T-helper 2 cell treated with Interferon-gamma antibody and Interleukin-4, amounts not matched to agents 100 ng/mL and 5 ng/mL, for 36 hours (primary cell): Measurements from ENCODE around the gene RAC3. TPM values are rescaled to one million over a fixed set of nuclear protein-coding genes. Genes with fewer than 3 reads are reported as not detected.

Experiments
- intact Hi-C: fragments of 100-400 bp; cut with micrococcal nuclease; formaldehyde crosslinking; loops from one replicate; pipeline ENCODE4 v1.15.1; 2023
- total RNA-seq: library from RNA; stranded (reverse); gene quantifications from 2 replicates; pipeline ENCODE4 v1.2.3, GENCODE V29; 2022

RAC3 gene
- total RNA-seq, 1 donor from 2014 or later = 12.3 TPM

DNA sequence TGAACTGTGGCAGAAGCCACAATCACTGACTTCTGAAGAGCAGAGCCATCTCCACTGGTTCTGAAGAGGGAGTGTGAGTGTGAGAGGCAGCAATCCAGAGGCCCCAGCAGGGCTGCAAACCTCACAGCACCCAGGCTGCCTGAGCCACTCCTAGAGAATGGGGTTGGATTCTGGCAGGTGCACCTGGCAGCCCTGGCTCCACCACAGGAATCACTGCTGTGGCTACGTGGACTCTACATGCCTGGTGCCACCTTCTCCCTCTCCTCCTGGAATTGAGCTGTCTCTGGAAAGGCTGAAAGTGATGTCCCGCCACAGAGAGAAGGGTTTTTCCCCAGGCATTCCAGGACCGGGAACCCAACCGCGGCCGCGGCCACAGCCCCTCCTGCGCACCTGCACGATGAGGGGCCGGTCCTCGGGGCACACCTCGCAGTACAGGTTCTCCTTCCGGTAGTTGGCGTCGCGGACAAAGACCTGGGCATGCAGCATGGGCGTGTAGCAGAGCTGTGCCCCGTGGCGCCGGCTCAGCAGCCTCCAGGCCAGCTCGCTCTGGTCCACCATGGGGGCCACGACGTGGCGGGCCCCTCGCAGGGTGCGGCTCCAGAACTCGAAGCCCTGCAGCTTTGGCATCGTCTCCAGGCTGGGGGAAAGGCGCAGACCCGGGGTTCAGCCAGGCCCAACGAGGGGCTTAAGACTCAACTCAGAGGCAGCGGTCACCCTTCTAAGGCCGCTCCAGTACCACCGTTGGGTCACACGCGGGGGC, 33.1 kb downstream of the RAC3 start:
- intact Hi-C loops = no loop called here

DNA sequence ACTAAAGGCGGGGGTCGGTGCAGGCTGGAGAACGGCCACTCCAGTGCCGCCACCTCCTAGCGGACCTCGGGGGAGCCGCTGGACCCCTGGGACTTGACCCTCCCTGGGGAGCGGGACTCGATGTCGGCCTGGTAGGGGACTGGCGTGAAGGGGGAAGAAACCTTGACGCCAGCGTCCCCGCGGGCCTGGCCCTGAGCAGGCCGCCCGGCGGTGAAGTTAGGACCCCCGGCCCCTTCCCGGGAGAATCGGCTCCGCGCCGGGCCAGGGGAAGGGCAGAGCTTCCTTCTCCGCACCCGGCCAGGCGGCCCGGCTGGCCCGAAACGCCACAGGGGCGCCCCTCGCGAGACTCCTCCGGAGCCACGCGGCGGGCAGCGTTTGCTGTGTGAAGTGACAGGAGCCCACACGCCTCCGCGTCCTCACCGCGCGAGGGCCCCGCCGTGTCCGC, 33.7 kb downstream of the RAC3 start:
- intact Hi-C loops = no loop called here

DNA sequence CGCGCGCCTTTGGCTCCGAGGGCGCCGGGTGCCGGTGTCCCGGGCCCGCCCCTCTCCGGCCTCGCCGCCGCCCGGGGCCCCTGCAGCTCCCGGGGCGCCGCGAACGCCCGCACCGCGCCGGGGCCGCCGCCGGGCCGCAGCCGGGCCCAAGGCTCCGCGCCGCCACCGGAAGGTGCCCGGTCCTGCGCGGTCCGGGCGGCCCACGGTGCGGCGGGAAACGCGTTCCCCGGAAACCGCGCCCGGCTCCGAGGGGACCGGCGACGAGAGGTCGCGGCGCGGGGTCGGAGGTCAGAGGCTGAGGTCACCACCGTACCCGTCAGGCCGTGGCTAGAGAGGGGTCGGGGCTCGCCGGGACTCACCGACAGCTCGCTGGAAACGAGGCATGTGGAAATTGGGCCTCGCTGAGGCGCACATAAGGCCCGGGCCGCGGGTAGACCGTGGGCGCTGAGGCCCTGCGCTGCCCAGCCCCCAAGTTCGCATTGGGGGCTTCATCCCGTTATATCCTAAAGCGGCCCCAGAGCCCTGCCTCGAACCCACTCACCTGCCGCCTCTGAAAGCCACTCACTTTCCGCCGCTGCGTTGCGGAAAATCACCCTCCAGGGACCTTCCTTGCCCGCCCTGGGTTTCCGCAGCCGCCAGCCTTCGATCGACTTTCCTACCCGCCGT, 34.3 kb downstream of the RAC3 start, which contains the start of gene DUS1L:
DUS1L (minus strand) TSS at position 167 of the 666 bp plus-strand sequence. CDS start 745 bp downstream, outside the sequence.
- intact Hi-C loops = no loop called here

DNA sequence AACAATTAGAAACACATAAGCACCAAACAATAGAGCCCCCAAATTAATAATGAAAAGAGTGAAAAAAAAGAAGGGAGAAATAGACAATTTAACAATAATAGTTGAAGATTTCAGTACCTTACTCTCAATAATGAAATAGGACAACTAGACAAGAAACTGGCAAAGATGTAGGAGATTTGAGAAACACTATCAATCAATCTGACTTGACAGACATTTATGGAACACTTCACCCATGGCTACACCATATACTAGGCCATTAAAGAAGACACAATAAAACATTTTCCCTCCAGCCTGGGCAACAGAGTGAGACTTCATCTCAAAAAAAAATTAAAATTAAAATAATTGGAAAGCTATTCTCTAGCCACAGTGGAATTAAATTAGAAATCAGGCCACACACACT, 39.1 kb downstream of the RAC3 start:
- intact Hi-C loops = no loop called here

DNA sequence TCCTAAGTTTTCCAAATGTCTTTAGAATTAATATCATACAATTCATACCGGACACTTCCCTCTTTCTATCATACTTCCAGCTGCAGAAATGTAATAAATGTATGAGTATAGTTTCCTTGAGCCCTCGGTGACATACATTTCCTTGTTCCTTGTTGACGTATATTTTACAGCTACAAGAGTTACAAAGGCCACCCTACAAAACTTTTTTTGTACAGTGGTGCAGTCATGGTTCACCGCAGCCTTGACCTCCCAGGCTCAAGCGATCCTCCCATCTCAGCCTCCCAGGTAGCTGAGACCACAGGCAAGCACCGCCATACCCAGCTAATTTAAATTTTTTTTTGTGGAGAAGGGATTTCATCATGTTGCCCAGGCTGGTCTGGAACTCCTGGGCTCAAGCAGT, 41.3 kb downstream of the RAC3 start:
- intact Hi-C loops = no loop called here

DNA sequence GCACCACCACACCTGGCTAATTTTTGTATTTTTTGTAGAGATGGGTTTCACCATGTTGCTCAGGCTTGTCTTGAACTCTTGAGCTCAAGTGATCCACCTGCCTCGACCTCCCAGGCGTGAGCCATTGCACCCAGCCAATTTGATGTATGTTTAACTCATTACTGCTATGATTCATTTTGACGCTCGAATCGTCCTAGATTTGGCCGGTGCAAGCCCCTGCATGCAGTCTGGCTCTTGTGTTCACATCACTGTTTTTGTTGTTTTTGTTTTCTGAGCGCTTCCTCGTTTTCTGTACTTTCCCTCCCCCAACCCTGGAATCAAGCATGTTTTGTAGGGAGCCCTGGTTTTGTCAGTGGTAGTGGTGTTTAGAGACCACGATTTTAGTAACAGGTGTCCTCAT, 42.0 kb downstream of the RAC3 start:
- intact Hi-C loops = no loop called here

DNA sequence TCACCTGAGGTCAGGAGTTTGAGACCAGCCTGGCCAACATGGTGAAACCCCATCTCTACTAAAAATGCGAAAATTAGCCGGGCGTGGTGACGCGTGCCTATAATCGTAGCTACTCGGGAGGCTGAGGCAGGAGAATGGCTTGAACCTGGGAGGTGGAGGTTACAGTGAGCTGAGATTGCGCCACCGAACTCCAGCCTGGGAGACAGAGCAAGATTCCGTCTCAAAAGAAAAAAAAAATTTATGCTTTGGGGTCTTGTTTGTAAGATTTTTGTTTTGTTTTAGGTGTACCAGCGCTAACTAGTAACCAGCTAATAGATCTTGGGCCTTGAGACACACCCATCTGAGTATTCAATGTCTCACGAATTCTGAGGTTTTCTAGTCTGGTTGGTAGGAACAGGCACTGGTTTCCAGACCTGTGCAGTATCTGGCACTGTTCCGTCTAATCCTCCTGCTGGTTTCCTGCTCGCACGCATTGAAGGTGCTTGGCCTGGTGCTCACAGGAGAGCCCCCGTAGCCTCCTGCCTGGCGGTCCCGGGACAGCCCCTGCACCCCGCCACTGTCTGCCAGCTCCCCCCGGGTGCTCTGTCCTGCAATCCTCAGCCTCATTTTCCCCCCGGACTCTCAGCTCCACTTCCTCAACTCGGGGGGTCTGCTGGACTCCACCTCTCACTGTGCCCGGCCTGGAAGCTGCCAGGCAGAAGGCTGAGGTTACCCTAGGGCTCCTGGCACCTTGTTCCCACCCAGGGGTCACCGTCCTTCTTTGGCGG, 44.7 kb downstream of the RAC3 start:
- intact Hi-C loops = no loop called here

DNA sequence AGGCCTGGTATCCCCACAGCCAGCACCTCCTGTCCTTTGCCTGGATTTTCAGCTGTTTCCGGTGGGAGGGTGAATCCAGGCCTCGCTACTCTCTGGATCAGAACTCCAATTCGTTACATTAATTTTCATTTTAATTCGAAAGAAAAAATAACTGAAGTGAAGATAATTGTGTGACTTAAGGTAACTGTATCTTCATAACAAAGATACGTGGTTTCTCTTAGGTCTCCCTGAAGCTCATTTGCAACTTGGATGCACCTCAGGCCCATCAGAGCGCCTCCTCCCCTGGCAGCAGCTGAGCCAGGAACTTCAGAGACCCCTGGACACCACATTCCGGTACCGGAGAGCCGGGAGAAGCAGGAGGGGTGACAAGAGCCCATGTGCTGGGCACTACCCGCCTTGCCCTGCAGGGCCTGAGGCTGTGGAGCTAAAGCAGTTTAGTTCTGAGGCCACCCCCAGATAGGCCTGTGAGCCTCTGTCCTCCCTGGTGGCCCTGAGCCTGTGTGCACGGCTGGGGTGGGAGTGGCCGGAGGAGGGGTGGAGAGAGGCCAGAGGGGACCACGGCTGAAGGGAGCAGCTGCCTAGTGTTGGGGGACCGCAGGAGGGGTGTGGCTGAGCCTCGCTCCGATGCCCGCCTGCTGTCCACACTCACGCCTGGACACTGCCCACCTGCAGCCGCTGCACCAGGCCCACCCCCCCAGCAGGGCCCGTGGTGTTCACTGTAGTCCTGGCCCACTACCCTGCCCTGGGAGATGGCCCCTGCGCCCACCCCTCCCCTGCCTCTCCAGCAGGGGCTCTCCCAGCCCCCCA, 45.5 kb downstream of the RAC3 start:
- intact Hi-C loops = no loop called here

DNA sequence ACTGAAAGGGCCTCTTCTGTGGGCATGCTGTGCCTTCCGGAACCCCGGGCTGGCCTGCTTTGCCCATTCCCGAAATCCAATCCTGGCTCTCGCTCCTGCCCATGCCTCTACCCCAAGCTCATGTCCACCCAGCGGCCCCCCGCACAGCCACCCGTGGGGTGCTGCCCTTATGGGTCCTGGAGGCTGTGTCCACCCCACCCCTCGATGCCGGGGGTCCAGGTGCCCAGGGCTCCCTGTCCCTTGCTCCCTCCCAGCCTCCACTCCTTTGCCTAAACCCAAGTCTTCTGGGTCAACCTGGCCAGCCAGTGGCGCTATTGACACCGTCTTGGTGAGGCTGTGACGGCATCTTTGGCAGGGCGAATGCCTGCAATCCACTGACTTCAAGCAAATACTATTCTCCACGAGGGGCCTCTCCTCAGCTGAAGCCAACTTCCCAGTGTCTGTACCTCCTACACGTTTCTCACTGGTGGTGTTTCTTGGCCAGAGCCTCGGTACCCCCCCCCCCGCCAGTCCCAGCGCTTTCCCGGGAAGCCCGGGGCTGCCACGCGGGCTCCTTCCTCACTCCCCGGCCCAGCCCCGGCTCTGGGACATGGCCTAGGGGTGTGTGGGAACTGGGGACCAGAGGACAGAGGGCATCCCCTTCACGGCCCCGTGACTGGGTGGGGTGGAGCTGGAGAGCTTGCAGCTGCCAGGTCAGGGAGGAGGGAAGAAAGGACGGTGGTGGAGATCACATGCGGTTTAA, 46.3 kb downstream of the RAC3 start:
- intact Hi-C loops = no loop called here

DNA sequence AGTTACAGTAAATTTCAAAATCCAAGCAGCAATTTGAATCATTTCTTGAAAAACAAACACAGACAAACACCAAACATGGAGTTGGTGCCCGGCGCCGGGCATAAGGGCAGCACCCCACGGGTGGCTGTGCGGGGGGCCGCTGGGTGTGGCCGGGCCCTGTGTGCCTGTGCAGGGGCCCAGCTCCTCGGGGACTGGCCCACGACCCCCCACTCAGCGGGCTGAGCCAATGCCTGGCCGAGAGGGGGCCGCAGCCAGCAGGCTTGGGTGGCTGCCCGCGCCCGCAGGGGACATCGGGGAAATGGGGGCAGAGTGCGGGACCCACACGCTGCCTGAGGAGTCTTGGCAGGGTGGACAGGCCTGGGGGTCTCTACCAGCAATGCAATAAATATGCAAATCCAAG, 47.0 kb downstream of the RAC3 start:
- intact Hi-C loops = no loop called here

DNA sequence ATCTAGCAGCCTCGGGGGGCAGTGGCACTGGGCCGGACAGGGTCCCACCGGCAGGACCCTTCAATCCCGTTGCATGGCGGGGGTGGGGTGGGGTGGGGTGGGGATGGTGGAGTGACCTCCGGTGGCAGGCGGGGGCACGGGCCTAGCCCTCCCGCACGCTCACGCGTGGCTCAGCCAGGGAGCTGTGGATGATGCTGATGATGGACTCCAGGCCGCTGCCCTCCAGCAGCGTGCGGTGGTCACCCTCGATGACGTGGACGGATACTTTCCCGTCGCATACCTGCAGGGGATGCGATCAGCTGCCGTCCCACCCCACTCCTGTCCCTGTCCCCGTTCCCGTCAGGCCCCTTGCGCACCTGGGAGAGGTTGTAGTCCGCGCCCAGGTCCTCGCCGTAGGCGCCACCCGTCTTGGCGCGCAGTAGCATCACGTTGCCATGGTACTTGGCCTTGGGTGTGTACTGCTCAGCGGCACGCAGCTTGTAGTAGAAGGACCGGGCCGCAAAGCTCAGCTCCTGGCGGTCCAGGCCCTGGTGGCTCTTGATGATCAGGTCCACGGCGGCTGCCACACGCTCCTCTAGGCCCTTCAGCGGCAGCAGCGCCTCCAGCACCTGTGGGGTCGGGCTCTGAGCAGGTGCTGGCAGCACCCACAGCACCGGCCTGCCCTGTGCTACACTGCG, 47.7 kb downstream of the RAC3 start:
- intact Hi-C loops = no loop called here

DNA sequence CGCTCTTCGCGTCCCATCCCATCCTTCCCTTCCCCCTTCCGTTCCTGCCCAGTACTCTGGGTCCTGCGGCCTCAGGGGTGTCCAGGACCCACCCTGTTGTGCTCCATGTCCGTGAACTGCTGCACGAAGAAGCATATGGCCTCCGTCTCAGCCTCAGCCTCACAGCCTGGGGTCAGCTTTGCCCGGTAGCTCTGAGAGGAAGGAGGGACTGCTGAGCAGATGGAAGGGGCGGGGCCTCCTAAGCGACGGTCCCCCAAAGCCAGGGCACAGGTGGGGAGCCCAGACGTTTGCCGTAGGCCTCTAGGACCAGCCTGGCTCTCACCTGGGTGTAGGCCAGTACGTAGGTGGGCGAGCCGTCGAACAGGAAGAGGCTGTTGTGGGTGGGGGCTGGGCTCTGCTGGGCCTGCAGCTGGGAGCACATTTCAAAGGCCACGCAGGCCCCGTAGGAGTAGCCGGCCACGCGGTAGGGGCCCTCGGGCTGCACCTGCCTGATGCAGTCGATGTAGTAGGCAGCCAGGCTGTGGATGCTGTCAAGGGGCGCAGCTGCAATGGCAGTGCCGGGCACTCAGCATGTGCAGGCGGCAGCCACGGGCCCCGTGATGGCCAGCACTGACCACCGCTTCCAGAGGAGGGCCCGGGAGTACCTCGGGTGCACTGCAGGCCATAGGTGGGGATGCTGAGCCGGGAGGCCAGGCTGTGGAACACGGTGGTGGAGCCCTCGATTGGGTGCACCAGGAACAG, 48.7 kb downstream of the RAC3 start:
- intact Hi-C loops = no loop called here

DNA sequence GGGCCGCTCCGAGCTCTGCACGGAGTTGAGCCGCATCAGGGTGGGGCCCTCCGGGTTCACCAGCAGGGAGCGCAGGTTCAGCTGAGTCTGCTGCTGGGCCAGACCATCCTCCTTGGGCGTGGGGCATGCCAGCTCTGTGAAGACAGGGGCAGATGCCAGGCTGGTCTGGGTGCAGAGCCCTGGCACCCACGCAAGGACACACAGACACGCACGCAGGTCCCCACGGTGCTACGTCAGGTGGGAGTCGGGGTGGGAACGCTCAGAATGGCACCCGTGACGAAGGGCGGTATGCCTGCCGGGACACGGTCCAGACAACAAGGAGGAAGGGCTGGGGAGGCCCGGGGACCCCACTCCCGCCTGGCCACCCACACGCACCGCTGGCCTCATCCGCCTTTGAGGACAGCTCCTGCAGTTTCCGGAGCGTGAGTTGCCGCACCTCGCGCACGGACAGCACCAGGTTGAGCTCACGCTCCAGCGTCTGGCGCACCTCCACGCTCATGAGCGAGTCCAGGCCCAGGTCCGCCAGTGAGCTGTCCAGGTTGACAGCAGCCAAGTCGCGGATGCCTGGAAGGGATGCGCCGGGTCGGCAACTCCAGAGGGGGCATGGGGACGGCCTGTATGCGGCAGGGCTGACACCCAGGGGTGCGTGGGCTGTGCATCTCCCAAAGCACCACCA, 49.4 kb downstream of the RAC3 start:
- intact Hi-C loops = no loop called here

DNA sequence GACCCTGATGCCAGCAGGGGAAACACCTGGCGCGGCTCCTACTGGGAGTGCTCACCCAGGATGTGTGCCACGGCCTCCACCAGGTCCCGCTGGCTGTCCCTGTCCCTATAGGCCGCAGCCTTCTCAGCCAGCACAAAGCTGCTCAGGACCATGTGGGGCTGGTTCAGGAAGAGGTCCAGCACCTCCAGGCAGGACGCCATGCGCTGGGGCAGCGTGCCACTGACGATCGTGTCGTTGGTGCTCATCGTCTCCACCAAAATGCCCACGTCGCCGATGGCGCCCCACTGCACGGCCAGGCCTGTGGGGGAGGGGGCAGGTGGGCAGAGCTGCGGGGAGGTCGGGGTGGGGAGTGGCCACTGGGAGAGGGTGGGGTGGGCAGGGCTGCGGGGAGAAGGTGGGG, 50.1 kb downstream of the RAC3 start:
- intact Hi-C loops = no loop called here

DNA sequence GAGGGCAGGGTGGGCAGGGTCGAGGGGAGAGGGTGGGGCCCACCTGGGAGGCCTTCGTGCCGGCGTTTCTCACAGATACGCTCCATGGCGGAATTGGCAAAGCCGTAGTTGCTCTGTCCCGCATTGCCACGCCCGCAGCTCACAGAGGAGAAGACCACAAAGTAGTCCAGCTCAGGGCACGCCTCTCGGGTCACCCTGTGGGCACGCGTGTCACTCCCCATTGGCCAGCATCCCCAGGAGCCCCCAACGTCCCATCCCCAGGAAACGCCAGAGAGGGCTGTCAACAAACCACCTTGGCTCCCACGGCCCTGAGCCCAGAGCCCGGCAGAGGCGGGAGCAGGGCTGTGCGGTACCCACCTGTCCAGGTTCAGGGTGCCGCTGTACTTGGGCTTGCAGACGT, 50.5 kb downstream of the RAC3 start:
- intact Hi-C loops = no loop called here

DNA sequence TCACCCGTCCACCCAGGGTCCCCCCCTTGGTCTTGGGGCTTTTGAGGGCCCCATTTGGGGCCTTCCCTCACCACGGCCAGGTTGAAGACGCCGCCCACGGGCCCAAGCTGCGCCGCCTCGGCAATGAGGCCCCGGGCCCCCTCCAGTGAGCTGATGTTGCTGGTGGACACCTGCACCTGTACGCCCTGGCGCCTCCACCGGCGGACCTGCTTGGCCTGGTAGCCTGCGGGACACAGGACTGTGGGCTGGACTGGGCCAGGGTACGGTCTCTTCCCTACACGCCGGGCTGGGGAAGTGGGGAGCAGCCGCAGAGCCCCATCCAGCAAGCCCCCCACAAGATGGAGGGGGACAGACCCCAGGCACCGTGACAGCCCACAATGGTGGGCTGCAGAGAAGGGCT, 51.0 kb downstream of the RAC3 start:
- intact Hi-C loops = no loop called here

DNA sequence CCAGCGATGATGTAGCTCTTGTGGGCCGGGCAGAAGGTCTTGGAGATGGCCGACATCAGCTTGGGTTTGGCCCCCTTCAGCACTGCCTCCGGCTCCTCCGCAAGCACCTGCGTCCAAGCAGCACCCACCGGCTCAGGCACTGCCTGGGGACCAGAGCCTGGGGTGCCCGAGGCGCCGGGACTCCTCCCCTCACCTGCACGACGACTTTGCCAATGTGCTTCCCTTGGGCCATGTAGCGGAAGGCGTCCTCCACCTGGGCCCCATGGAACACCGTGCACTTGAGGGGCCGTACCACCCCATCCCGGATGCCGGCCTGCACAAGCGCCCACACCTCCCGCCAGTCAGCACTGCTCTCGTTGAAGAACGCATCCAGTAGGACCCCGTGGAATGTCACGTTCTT, 51.5 kb downstream of the RAC3 start:
- intact Hi-C loops = no loop called here
